Transverse colon (tissue), 4 donors: ENCODE results near the gene HMG20B. TPM values are rescaled to one million over a fixed set of nuclear protein-coding genes. Genes with fewer than 3 reads are reported as not detected.
A peak's percentile ranks its signal among the peaks of the same experiment; 100 is the strongest.

Experiments
- DNase-seq: peaks from one replicate; pipeline ENCODE4 v3.0.0-alpha.2; 2019
- H3K27ac ChIP-seq, 4 donors: fragments of 200-600 bp; sonication (generic); 2 replicates each; pipeline ENCODE4 v1.5.1; 2016 to 2018; ENCODE audit warnings: inconsistent platforms in 4 of 4
- H3K27me3 ChIP-seq: fragments of 200-600 bp; sonication (generic); 2 replicates; pipeline ENCODE4 v1.5.1; 2017; ENCODE audit warnings: inconsistent platforms
- H3K36me3 ChIP-seq, 4 donors: fragments of 200-600 bp; sonication (generic); 2 replicates each; pipeline ENCODE4 v1.5.1; 2017 to 2019; ENCODE audit warnings: inconsistent platforms in 4 of 4
- H3K4me1 ChIP-seq, 4 donors: fragments of 200-600 bp; sonication (generic); 2 replicates each; pipeline ENCODE4 v1.5.1; 2017 to 2020; ENCODE audit warnings: inconsistent platforms in 4 of 4
- H3K4me3 ChIP-seq, 4 donors: fragments of 200-600 bp; sonication (generic); 1 replicate in 1 of 4; 2 replicates in 3 of 4; pipeline versions ENCODE4 v1.5.1 to v1.6.1; 2017 to 2019; ENCODE audit warnings: inconsistent platforms in 4 of 4
- H3K9me3 ChIP-seq, 2 donors: fragments of 200-600 bp; sonication (generic); 2 replicates each; pipeline ENCODE4 v1.5.1; 2017 to 2019; ENCODE audit warnings: inconsistent platforms in 2 of 2
- EP300 ChIP-seq: sonication (generic); formaldehyde crosslinking; IDR thresholded peaks from one replicate; pipeline ENCODE4 v1.6.1; 2017; ENCODE audit warnings: antibody characterized with exemption, low read depth
- POLR2A ChIP-seq: fragments of 450-650 bp; IDR thresholded peaks from one replicate; pipeline ENCODE4 v1.6.1; 2016; ENCODE audit warnings: antibody characterized with exemption, mild to moderate bottlenecking, moderate library complexity
- POLR2AphosphoS5 ChIP-seq, 3 donors: sonication (generic); formaldehyde crosslinking; IDR thresholded peaks; one replicate each; pipeline ENCODE4 v1.6.1; 2016; ENCODE audit warnings: antibody characterized with exemption in 3 of 3
- WGBS, 2 donors: methylation state at CpG; one replicate each; pipeline ENCODE4 v1.1.5; 2018; ENCODE audit warnings: low coverage in 1 of 2; 5-methylcytosine and 5-hydroxymethylcytosine counted together
- in situ Hi-C, 4 donors: fragments of 200-750 bp; cut with MboI; loops; one replicate each; pipeline versions ENCODE4 v1.15.0 to v1.15.1; 2017; ENCODE audit warnings: low sequenced_read_pairs in 3 of 4, low pct_ligation_motif_present in 1 of 4, low pct_unique_long_range_greater_than_20kb in 1 of 4
- intact Hi-C: fragments of 100-400 bp; cut with DNase I; formaldehyde crosslinking; loops from one replicate; pipeline ENCODE4 v1.15.1; 2023; ENCODE audit warnings: low total_unique reads
- total RNA-seq, 4 donors: library from RNA; depleted of rRNA; stranded (reverse); fragments of >200 nt; gene quantifications; one replicate each; pipeline ENCODE4 v1.1.0, GENCODE V29; 2016
- TF ChIP-seq, protein P1 (sequence below), 5 experiments: fragments of 200-600 bp in 3 of 5; fragments of 450-650 bp in 2 of 5; sonication (generic) in 3 of 5; IDR thresholded peaks; 1 replicate in 2 of 5; 2 replicates in 3 of 5; pipeline ENCODE4 v1.5.1; 2016 to 2017; ENCODE audit warnings: antibody characterized with exemption in 5 of 5, inconsistent platforms in 3 of 5, mild to moderate bottlenecking in 2 of 5, moderate library complexity in 1 of 5

The HMG20B gene
- total RNA-seq, 4 donors from 2014 or later: 88.9 to 555 (median 130) TPM

DNA sequence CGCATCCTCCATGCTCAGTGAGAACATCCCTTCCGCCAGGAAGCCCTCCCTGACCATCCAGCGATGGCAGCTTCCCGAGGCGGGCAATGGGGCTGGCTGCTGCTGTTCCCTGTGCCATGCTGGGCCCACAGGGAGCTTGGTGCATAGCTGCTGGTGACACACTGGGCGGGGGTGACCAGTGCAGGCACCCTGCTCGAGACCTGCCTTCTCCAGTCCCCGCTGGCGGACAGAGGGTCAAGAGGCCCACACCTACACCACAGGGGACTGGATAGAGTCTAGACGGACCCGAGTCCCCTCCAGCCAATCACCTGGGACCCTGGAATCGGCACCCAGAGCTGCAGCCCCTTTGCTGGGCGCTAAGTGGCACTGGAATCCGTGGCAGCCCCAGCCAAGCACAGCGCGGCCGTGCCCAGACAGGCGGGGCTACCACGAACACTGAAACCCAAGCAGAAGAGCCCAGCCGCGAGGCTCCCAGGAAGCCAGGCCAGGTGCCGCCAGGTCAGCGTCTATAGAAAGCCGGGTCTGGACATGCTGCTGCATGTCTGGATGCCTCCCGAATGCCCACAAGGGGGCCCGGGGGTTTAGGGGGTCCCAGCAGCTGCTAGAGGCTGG, 42.9 kb downstream of the HMG20B start:
- H3K27ac ChIP-seq: no peak overlapping the region
- H3K4me1 ChIP-seq: peaks cover 0 to 15% (median 9%) of the 10 kb centered on the region in 4 donors
- no peaks in the 10 kb centered on the region for H3K27me3 ChIP-seq
- 93 to 100% methylated on average over 5 to 26 of the region's 26 CpGs for whole genome bisulfite sequencing, 2 donors
- H3K36me3 ChIP-seq: peaks cover 0 to 20% (median 0%) of the 10 kb centered on the region in 4 donors
- in situ Hi-C loops (no loop called here), intact Hi-C loops (loop anchor here (5.0 to 10.0 kb wide), 2 partner anchors 73 to 311 kb away; no protein-coding TSS in a partner anchor)
- H3K9me3 ChIP-seq: no peaks in the 10 kb centered on the region
- TF ChIP-seq POLR2A (no peak), EP300 (no peak), POLR2AphosphoS5 (IDR thresholded peaks at IDR 0.05) (no peak)
- TF ChIP-seq, protein P1, sequence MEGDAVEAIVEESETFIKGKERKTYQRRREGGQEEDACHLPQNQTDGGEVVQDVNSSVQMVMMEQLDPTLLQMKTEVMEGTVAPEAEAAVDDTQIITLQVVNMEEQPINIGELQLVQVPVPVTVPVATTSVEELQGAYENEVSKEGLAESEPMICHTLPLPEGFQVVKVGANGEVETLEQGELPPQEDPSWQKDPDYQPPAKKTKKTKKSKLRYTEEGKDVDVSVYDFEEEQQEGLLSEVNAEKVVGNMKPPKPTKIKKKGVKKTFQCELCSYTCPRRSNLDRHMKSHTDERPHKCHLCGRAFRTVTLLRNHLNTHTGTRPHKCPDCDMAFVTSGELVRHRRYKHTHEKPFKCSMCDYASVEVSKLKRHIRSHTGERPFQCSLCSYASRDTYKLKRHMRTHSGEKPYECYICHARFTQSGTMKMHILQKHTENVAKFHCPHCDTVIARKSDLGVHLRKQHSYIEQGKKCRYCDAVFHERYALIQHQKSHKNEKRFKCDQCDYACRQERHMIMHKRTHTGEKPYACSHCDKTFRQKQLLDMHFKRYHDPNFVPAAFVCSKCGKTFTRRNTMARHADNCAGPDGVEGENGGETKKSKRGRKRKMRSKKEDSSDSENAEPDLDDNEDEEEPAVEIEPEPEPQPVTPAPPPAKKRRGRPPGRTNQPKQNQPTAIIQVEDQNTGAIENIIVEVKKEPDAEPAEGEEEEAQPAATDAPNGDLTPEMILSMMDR (IDR thresholded peaks at IDR 0.05): no peak
- no peak overlapping the region for H3K4me3 ChIP-seq
- DNase-seq: no peak

DNA sequence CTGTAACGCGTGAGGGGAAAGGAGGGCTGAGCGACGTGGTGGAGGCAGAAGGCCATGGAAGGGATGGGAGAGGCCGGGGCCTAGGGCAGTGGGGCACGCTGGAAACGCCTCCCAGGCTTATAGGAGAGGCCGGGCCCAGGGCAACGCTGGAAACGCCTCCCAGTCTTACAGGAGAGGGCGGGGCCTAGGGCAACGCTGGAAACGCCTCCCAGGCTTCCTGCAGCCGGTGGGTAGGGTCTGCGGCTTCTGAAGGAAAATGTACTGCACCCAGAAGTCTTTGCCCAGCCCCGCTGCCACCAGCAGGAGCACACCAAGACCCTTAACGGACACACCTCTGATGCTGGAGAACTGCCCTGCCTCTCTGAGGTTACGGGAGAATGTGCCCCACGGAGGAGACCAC, 44.7 kb downstream of the HMG20B start:
- DNase-seq: peak; percentile 77
- no peaks in the 10 kb centered on the region for H3K9me3 ChIP-seq
- H3K4me3 ChIP-seq: no peak overlapping the region
- in situ Hi-C loops: no loop called here
- 63% methylated on average over 19 of the region's 19 CpGs; no CpG with 5 or more reads in 1 of the 2 donors for WGBS, 2 donors
- intact Hi-C loops: loop anchor here (5.0 to 10.0 kb wide), 2 partner anchors 75 to 313 kb away; no protein-coding TSS in a partner anchor
- H3K4me1 ChIP-seq: peaks cover 0 to 15% (median 9%) of the 10 kb centered on the region in 4 donors
- H3K36me3 ChIP-seq: peaks cover 0 to 11% (median 0%) of the 10 kb centered on the region in 4 donors
- H3K27me3 ChIP-seq: no peaks in the 10 kb centered on the region
- peak overlapping the region in 1 of 4 donors; percentile 4 for H3K27ac ChIP-seq
- TF ChIP-seq, protein P1 (IDR thresholded peaks at IDR 0.05): no peak
- TF ChIP-seq EP300 (no peak), POLR2AphosphoS5 (IDR thresholded peaks at IDR 0.05) (no peak), POLR2A (no peak)

DNA sequence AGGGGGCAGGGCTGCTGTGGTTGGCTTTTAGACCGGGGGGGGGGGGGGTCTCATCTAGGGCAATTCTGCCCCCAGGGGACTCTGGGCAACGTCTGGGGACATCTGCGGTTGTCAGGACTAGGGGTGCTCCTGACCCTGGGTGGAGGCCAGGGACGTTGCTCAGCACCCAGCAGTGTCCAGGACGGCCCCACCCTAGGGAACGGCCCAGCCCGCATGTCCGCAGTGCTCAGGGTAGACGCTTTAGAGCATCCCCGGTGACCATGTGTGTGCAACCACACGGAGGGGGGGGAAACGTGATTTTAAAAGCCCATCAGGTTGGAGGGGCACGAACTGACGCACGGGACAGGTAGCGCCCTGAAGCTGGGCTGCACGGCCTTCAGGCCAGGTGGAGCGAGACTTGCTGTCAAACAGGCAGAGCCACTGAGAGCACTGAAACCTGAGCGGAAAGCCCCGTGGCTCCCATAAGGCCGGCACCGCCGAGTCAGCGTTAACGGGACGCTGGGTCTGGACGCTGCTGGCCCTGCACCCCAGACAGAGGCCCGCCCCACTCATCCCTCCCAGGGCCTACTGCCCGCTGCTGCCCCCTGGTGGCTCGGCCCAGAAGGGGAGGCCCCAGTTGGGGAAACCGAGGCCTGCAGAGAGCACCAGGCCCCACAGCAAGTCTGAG, 45.5 kb downstream of the HMG20B start:
- Histone ChIP-seq H3K27me3 (no peaks in the 10 kb centered on the region), H3K9me3 (no peaks in the 10 kb centered on the region), H3K36me3 (peaks cover 0 to 3% (median 0%) of the 10 kb centered on the region in 4 donors), H3K4me1 (peaks cover 0 to 15% (median 7%) of the 10 kb centered on the region in 4 donors), H3K4me3 (no peak overlapping the region), H3K27ac (peak overlapping the region in 2 of 4 donors; percentile 4 to 21)
- in situ Hi-C loops: no loop called here
- TF ChIP-seq POLR2A: no peak
- TF ChIP-seq POLR2AphosphoS5 (IDR thresholded peaks at IDR 0.05): no peak
- TF ChIP-seq, protein P1 (IDR thresholded peaks at IDR 0.05): peak; percentile 86 to 95 (median 92)
- WGBS, 2 donors: 50% methylated on average over 30 of the region's 31 CpGs; no CpG with 5 or more reads in 1 of the 2 donors
- peak; percentile 70 for DNase-seq
- intact Hi-C loops: loop anchor here (5.0 to 10.0 kb wide), 2 partner anchors 76 to 313 kb away; no protein-coding TSS in a partner anchor
